Aortic smooth muscle cell (primary cell): Measurements from ENCODE around the gene SPATA3. TPM values are rescaled to one million over a fixed set of nuclear protein-coding genes. Genes with fewer than 3 reads are reported as not detected.

Source experiments
- total RNA-seq: library from RNA; depleted of rRNA; stranded (reverse); fragments of >200 nt; gene quantifications from 2 replicates; pipeline ENCODE4 v1.2.3, GENCODE V29; 2014

The SPATA3 gene
- total RNA-seq, result not detected in 2 replicates

GRCh38 chr2:230995821-230996220, at the start of gene SPATA3:
SPATA3 (plus strand) TSS chr2:230996121; CDS start chr2:230996234, 113 bp downstream.

DNA sequence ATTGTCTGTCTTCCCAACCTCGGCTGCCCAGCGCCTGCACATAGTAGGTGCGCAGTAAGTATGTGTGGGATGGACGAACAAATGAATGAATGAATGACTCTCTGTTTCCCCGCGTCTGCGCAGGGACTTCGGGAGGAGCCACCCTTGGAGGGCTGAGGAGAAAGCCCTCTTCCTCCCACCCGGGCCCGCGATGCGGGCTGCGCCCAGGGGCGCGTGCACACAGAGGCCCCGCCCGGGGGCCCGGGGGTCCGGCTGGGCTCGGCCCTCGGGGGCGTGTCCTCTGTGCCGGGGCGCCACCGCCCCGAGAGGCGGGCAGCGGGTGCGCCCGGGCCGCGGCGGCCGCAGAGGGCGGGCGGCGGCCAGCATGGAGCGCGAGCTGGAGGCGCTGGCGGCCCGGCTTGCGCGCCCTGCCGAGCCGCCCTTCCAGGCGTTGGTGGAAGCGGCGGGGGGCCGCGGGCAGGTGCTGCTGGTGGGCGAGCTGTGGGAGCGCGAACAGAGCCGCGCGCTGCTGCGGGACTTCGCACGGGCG, 41.3 kb downstream of the SPATA3 start, which contains the start of gene C2orf72:
Gene C2orf72 (plus strand): TSS at position 322 of the 529 bp plus-strand sequence. CDS start 43 bp downstream, at position 365.

GRCh38 chr2:231056453-231057416, 60.8 kb downstream of the SPATA3 start, which contains the start of gene PSMD1:
PSMD1 (plus strand) TSS chr2:231056867; CDS start chr2:231057026, 159 bp downstream.

Other genes with a start within 250 kb of the SPATA3 start
- 18.6 and 43.6 TPM in 2 replicates for gene ITM2C, start 131.2 kb upstream of the SPATA3 start, total RNA-seq
- not detected in 2 replicates for gene GPR55, start 70.9 kb upstream of the SPATA3 start, total RNA-seq
- 0.25 and 0.26 TPM in 2 replicates for gene C2orf72, start 41.4 kb downstream of the SPATA3 start, total RNA-seq
- 139 and 182 TPM in 2 replicates for gene PSMD1, start 60.7 kb downstream of the SPATA3 start, total RNA-seq
- gene HTR2B, start 128.9 kb downstream of the SPATA3 start, total RNA-seq, result 118 and 269 TPM in 2 replicates
- 97.6 and 158 TPM in 2 replicates for gene ARMC9, start 202.5 kb downstream of the SPATA3 start, total RNA-seq